Stimulated activated CD4-positive, alpha-beta T cell treated with anti-CD3 and anti-CD28 coated beads, Interleukin-1b, Interleukin-23, amount 100 ng/mL, for 48 hours (primary cell): Measurements from ENCODE around the gene PTPRD.
"Not testable (repeated sequence)": the region's sequence is repeated elsewhere in the genome, so short reads cannot be mapped to it uniquely, and the experiment has no call there.

Source experiments
- DNase-seq: peaks from one replicate; pipeline ENCODE4 v3.0.0-alpha.2; 2020

Gene PTPRD

DNA sequence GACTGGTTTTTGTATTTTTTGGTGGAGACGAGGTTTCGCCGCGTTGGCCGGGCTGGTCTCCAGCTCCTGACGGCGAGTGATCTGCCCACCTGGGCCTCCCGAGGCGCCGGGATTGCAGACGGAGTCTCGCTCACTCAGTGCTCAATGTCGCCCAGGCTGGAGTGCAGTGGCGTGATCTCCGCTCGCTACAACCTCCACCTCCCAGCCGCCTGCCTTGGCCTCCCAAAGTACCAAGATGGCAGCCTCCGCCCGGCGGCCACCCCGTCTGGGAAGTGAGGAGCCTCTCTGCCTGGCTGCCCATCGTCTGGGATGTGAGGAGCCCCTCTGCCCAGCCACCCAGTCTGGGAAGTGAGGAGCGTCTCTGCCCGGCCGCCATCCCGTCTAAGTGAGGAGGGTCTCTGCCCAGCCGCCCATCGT, 163.6 kb downstream of the PTPRD start:
- DNase-seq, result not testable (repeated sequence)

DNA sequence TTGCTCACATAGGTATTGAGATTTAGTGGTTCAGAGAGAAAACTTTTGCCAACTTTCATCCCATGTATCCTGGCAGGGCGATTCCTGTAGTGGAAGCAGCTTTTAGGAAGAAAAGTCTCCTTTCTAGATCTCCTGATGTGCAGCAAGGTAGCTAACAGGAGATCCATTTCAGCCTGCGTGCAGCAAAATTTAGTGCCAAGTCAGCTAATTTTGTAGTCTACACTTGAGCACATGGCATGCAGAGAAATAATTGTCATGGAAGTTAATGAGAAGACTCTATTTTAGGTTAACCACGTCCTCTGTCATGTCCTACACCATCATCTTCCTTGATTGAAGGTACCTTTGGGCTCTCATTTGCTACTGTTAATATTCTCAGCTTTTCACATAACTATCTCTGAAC, 165.8 kb downstream of the PTPRD start:
- DNase-seq, result no peak

DNA sequence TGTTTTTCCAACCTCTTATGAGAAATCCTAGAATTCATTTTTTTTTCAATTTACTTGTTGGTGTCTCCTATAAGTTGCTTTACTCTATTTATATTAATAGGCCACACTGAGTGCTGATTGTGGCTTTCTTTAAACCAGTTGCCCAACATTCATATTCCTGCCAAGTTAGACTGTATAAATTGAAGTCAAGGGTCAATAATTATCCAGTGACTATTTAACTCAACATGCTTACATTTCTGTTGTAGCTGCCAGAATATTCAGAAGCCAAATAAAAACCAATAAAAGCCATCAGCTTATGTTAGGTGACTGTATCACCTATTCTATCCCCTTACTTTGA, 169.0 kb downstream of the PTPRD start:
- DNase-seq, result no peak

DNA sequence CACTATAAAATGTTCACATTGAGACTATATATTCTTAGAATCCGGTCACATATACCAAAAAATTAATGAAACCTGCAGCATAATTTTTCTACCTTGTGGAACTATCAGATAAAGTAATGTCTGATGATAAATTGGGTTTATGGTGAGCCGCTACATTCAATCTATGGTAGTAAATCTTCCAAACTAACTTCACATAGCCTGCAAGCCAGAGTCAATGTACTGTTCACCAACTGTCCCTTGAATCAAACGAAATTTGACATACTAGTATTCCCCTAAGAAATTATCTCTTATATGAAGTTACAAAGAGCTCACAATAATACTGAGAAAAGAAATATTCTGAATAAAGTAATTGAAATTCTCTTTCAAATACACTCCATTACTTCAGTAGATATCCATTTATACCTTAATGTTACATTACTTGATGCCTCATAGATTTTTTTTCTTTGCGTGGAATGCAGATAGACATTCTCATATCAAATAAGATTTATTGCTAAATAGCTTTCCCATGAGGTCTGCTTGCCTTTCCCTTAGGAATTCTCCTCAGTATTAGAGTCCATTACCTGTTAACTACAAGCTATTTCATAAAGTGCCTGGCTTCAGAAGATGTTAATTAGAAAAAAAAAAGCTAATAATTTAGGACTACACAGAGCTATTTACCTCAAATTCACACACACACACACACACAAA, 169.5 kb downstream of the PTPRD start:
- DNase-seq, result no peak

DNA sequence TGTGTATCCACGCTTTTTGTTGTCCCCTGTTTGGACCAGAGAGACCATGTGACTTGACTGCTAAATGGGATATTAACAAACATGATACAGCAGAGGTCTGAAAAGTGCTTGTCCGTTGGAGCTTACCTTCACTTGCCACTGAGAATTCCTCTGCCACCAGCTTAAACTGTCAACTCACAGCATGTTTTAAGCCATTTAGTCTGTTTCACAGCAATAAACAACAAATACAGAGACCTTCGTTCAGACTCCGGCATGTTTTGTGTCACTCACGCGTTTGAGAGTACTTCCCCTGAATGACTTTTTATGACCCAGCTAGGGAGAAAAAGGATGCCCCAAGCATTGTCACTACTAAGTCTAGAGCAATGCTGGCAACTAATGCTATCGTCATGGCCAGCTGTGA, 173.8 kb downstream of the PTPRD start:
- DNase-seq, result no peak

DNA sequence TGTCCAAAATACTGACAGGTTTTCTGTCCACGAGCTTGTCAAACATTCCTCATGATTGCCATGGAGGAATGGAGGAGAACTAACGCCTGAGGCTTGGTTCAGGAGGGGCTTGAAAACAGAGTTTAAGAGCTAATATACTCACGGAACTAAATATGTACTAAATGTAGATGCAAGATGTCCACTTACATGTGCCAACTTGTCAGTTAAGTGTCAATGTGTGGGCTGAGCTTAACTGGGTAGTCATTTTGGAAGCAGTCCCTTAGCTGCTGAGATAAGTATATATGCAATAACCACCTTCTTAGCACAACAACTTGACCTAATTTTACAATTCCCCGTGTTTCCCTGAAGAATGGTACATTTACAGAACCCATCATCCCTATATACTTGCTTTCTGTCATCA, 176.0 kb downstream of the PTPRD start:
- DNase-seq, result no peak

DNA sequence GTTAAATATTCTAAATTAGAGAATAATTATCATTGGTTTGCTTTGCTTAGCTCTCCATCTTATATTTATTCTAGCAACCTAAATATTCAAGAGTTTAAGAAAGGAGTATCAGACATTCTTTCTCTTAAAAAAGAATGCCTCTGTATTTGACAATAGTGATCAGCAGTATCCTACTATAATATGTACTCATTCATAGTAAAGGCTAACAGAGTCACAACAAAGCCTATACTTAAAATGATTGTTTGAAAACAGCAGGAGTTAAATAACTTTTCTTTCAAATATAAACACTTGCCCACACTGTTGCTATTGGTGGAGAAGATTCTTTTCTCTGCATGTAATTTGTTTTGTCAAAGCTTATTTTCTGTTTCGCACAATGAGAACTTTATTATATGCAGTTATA, 178.4 kb downstream of the PTPRD start:
- DNase-seq, result no peak

DNA sequence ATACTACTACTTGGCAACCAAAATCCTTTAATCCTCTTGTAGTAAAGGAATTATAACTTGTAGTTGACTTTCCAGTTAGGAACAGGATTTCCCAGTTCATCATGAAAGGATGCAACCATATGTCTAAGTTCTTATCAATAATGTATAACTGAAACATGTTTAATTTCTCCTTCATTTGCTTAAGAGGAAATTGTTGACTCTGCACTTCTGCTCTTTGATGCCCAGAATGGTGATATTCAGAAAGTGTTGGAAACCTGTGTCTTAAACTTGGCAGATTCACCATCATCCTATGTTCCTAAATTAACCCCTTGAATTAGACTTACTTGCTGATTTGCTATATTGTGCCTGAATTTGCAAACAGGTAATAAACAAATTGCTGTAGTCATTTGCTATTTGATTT, 201.5 kb downstream of the PTPRD start:
- DNase-seq, result no peak

DNA sequence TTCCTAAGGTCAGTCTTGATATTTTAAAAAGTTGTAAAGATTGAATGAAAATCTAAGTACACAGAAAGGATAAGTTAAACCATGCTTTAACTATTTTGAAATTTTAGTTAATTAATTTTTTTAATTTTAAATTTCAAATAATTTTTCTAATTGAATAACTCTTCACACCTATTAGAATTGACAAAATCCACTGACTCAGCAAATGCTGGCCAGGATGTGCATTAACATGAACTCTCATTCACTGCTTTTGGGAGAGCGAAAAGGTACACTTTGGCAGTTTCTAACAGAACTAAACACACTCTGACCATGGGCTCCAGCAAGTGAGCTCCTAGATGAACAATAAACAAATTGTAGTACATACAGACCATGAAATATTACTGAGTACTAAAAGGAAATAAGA, 209.5 kb downstream of the PTPRD start:
- DNase-seq, result no peak

DNA sequence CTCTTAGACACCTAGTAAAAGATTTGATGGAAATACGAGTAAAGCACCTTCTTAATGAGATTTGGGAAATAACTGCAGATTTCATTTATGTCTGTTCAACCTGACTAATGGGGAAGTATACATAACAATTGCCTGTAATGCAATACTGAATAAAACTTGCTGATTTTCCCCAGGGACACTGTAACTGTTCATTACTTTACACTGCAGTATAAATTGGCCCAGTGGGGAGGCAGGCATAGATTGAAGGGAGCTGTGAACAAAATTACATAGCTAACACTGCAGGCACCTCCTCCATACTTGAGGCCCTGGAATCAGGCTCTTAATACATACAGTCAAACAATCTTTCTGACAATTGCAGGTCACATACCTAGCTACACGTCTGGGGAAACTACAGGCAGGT, 216.2 kb downstream of the PTPRD start:
- DNase-seq, result no peak

DNA sequence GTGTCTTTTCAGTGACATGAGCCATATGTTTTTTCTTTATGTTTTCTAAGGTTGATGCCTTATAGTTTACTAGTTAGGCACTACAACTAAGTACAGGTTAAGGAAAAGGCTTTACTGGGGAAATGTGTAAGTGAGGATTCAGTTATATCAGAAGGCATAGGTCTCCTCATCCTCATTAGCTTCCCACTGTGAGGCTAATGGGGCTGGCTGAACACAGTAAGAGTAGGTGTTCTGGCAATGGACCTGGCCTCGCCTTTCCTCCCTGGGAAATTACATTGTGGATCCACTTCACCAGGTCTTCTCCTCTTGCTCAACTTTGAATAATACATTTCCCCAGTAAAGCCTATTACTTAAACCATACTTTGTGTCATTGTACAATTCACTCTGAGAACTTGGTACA, 225.5 kb downstream of the PTPRD start:
- no peak for DNase-seq

DNA sequence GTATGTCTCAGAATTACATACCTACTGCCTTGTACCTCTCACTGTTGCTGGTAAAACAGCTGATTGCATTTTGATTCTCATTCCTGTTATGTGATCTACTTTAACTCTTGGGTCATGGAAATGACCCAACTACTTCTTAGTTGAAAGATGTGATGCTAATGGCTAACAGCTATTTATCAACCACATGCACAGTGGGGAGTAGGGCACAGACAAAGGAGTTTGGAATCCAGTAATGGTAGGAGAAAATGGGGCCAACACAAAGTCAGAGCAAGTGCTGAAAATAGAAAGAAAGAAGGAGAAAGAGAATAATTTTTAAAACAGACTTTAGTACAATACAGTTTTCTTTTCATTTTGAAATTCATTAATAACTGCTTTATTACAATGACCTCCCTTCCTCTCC, 241.0 kb downstream of the PTPRD start:
- no peak for DNase-seq

DNA sequence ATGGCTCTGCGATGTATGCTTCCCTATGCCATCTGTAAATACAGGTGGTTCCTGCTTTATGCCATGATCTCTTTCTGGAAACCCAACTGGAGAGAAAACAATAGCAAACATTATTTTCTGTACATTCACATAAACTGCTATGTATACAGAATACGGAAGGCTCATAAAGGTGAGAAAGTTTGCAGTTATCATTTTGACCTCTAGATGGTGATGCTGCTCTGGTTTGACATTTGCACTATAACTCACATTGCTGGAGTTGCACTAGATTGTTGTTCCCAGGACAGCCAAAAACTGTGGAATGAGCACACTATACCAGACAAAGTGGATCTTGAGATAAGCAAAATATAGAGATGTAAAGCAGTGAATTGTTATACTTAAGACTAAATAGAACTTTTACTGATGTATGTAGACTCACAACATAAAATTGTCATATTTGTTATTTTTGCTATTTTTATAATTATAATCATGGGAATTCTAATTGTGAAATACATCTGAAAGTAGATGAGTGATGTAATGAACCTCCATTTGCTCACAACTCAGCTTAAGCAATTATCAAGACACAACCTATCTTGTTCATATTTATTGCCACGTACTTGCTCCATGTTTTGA, 246.5 kb downstream of the PTPRD start:
- DNase-seq, result no peak

DNA sequence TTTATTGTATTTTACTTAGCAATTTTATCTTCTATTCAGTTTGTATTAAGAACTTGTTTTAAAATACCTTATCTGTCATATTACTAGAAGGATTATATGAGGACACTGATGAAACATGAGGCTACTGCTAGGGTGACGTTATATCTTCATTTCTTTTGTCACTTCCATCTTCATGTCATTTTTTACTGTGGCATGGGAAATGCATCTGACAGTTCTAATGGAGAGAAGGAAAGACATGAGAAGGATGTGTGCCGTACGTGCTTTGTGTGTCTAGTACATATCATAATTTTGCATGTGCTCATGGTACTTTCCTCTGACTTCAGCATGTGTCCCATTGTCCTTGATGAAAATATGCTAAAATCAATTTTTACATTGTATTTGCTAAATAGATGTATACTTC, 258.2 kb downstream of the PTPRD start:
- DNase-seq, result no peak

DNA sequence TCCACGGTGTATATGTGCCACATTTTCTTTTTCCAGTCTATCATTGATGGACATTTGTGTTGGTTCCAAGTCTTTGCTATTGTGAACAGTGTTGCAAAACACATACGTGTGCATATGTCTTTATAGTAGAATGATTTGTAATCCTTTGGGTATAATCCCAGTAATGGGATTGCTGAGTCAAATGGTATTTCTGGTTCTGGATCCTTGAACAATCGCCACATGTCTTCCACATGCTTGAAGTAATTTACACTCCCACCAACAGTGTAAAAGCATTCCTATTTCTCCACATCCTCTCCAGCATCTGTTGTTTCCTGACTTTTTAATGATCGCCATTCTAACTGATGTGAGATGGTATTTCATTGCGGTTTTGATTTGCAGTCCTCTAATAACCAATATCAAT, 267.2 kb downstream of the PTPRD start:
- DNase-seq, result not testable (repeated sequence)

DNA sequence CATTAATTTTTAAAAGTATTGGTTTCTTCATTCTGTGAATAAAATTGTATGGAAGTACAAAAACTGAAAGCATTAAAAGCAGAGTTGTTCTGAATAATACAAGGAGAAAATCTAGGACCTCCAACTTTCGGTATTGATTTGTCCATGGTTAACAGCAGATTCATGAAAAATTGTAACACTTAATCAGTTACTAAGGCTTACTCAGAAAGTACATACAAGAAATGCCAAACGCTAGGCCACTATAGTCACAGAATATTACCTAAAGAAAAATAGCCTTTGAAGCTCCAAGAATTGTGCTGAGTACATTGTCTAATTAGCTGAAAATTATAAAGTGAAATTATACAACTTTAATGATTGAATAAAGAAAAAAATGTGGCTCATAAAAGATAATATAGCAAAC, 271.7 kb downstream of the PTPRD start:
- no peak for DNase-seq

DNA sequence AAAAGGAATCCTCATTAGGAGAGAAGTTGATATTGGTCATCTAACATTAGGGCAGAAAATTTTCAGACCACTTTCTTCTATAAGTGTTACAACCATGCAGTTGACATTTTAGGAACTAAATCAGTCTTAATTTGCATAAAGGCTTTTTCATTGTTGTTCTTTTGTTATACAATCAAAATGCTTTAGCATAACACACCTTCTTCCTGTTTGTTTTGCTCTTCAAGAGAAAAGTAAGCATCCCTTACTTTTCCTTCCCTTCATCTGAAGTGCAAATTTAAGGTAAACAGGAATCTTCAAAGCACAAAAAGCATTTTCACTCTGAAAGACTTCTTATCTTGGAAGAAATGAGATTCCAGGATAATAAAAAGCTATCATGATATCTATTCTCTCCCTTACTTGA, 273.6 kb downstream of the PTPRD start:
- DNase-seq, result no peak

DNA sequence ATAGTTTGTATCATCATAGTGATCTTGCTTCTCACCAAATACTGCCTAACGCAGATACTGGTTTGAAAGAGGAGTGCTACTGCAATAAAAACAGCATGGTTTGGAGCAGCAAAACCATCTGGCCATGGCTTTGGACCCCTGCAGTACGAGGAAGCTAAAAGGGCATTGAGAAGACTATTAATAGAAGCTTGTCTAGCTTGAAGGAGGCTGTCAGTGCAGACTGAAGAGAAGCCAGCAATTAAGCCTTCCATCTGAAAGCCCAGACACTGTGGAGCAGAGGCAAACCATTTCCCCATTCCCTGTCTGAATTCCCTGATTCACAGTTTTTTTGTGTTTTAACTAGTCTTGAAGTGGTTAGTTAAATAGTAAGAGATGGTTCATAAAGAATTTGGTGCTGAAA, 281.6 kb downstream of the PTPRD start:
- DNase-seq, result no peak

DNA sequence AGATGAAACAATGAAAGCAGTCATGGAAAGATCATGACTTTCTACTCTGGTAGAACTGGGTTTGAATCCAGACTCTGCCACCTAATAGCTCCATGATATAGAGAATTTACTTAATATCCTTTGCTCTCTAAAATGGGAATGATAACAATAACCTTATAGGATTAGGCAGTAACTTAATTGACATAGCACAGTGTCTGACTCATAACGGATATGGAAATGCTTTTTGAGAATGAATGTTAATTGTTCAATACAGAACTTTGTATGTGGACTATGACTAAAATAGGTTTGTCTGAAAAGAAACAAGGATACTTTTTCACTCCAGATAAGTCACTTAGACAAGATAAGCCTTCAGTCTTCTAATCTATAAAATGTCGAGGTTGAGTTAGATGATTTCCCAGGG, 330.7 kb downstream of the PTPRD start:
- DNase-seq, result no peak

DNA sequence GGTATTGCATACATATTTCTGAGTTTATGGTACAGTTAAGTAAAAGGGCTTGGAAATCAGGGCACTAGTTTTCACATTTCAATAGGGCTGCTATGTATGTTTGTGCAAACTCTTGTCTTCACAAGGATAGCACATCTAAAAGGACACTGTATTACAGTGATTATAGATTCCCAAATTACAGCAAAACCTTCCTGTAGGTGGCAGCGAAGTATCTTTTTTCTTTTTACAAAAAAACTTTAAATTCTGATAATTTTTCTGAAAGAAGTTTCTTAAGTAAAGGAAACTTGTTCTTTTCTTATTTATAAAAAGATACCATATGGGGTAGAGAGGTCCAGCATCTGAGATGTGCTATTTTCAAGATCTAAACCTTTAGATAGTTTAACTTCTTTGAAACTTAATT, 337.8 kb downstream of the PTPRD start:
- DNase-seq, result no peak

DNA sequence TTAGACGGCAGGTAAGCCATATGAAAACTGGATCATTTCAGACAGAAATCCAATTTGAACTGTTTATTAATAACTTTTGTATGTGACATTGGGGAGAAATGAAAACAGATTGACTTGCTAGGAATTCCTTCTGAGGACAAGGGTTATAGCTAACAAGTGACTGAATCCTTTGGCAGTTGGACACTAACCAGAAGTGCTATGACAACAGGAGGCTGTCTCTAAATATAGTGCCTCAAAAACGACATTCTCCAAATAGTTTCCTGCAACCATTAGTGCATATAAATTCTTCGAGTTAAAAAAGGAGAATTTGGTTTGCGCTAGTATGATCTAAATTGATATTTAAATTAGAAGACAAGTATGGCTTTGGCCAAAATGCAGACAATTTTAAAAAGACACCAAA, 338.6 kb downstream of the PTPRD start:
- DNase-seq, result no peak

DNA sequence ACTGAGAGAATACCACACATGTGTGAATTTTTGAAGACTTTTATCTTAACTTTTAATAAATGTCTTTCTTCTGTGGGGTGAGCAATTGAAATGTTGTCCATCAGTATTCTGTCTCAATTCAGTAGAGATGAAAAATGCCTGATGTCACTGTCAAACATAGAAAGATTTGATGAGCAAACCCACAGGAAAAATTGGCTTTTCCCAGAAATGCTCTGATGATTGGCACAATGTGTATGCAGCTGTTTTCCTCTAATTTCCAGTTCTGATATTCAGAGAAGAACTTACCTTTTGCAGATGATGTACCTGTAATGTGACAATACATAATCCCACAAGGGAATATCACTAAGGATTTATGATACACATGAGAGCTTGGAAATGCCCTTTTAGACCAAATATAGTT, 340.0 kb downstream of the PTPRD start:
- DNase-seq, result no peak

DNA sequence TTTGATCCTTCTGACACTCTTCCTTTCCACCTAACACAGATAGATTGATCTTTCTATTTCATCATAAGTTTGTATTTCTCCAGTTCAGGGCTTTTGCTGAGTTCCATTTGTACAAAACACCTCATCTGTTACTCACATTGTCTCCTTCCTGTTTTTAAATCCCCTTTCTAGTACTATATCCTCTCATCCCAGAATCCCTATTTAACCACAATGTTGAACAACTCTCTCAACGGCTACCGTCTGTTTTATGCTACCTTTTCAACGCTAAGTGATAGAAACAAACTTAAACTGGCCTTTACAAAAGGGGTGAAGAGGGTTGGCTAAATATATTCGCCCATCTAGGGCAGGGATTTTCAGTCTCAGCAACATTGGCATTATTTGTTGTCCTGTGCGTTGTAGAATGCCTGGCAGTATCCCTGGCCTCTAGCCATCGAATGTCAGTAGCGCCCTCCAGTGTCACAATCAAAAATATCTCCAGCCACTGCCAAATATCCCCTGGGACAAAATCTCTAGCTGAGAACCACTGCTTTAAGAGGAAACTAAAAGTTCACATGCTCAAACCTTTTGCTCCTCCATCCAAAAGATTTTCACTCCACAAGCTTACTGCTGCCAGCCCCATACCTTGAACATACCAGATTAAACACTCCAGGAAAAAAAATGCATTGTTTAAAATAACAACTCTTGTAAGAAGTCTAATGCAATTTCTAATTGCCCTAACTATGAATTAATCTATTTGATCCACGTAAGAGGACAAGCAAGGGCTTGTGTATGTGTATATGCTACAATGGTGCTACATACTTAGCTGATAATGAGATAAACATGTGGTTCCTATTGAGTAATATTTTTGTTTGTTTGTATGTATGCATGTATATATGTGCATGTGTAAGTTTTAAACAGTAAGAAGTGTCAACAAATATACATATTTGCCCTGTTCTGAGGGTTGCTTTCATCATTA, 344.0 kb downstream of the PTPRD start:
- no peak for DNase-seq

DNA sequence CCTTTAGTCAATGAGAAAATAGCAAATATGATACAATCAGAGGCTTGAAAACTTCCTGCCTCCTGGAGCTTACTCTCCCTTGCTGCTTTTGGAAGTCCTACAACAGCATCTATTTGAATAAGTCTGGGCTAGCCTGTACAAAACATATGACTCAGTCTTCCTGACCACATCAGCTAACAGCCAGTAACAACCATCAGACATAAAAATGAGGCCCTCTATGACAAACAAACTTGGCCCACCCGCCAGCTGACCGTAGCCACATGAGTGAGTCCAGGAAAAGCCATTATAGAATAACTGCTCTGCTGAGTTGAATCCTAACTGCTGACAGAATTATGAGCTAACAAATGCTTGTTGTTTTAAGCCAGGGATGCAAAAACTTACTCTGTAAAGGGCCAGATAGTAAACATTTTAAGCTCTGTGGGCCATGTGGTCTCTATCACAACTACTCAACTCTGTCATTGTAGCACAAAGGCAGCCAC, 347.6 kb downstream of the PTPRD start:
- no peak for DNase-seq
